Mucosa of rectum (tissue), 2 donors: ENCODE data around the gene ZNF148.

ENCODE experiments used
- H3K27ac ChIP-seq, 2 donors: one replicate each; pipeline ENCODE4 v1.7.0; 2013; ENCODE audit warnings: inconsistent platforms in 2 of 2, low read depth in 2 of 2, low read length in 2 of 2
- H3K27me3 ChIP-seq, 2 donors: one replicate each; pipeline ENCODE4 v1.7.0; 2013; ENCODE audit warnings: low read length in 2 of 2; ENCODE audit not compliant: control insufficient read depth in 2 of 2, insufficient read depth in 2 of 2
- H3K36me3 ChIP-seq, 2 donors: one replicate each; pipeline ENCODE4 v1.7.0; 2013; ENCODE audit warnings: low read length in 2 of 2; ENCODE audit not compliant: control insufficient read depth in 2 of 2, insufficient read depth in 2 of 2
- H3K4me1 ChIP-seq, 2 donors: one replicate each; pipeline ENCODE4 v1.7.0; 2013; ENCODE audit warnings: low read length in 2 of 2, mild to moderate bottlenecking in 1 of 2; ENCODE audit not compliant: control insufficient read depth in 2 of 2, insufficient read depth in 2 of 2
- H3K4me3 ChIP-seq, 2 donors: one replicate each; pipeline ENCODE4 v1.7.0; 2013; ENCODE audit warnings: low read length in 2 of 2
- H3K9ac ChIP-seq, 2 donors: one replicate each; pipeline ENCODE4 v1.7.0; 2013; ENCODE audit warnings: low read length in 2 of 2, low read depth in 1 of 2, mild to moderate bottlenecking in 1 of 2
- H3K9me3 ChIP-seq, 2 donors: one replicate each; pipeline ENCODE4 v1.7.0; 2013; ENCODE audit warnings: low read length in 2 of 2; ENCODE audit not compliant: control insufficient read depth in 2 of 2
- donor health status: healthy.
- donor health status: Normal muscosa, but diverticular disease.

Gene ZNF148

DNA sequence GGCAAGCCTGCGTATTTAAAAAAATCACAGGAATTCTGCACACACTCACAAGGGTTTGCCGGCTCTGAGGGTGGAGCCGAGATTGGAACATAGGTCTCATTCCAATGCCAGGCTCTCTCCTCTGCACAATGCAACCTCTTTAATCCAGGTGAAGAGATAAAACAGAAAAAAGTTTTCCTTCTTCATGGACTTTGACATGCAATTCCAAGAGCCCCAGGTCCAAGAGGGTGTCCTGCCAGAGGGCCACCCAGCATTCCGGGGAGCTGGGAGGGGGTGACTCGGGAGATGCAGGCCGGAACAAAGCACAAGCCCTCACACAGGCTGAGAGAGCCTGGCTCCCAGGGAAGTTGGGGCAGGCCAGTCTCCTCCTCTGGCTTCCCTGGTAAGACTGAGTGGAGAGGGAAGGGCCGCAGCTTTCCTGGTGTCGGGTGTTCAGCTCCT, 155.8 kb downstream of the ZNF148 start:
- H3K27ac ChIP-seq = peak overlapping the region in 1 of 2 donors; percentile 4
- H3K27me3 ChIP-seq = no peaks in the 10 kb centered on the region
- no peak overlapping the region for H3K4me3 ChIP-seq
- H3K9me3 ChIP-seq = no peaks in the 10 kb centered on the region
- H3K9ac ChIP-seq = no peak overlapping the region
- H3K4me1 ChIP-seq = peaks cover 0 to 3% of the 10 kb centered on the region in 2 donors
- no peaks in the 10 kb centered on the region for H3K36me3 ChIP-seq

DNA sequence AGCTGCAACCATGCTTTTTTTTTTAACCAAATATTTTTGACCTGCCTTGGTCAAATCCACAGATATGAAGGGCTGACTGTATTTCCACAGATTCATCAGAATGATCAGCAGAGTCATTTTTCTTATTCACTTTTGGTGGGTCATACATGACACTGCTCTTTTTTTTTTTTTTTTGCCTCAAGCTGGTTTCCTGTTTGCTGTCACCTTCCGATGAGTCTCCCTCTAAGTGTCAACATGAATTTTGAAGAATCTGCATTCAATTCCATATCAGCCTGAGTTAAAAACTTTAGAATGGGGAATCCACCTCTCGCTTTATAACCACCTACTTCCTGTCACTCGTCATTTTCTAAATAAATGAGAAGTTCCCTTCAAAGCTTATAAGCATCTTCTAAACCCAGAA, 160.4 kb downstream of the ZNF148 start:
- Histone ChIP-seq H3K36me3 (no peaks in the 10 kb centered on the region), H3K27me3 (peaks cover 6% of the 10 kb centered on the region in 2 donors), H3K4me1 (peaks cover 3 to 9% of the 10 kb centered on the region in 2 donors), H3K4me3 (no peak overlapping the region), H3K9me3 (no peaks in the 10 kb centered on the region), H3K27ac (no peak overlapping the region), H3K9ac (no peak overlapping the region)

- Histone ChIP-seq H3K4me3 (no peak overlapping the region), H3K9me3 (no peaks in the 10 kb centered on the region), H3K27me3 (peaks cover 6% of the 10 kb centered on the region in 2 donors), H3K9ac (no peak overlapping the region), H3K4me1 (peaks cover 3 to 9% of the 10 kb centered on the region in 2 donors), H3K36me3 (no peaks in the 10 kb centered on the region), H3K27ac (no peak overlapping the region)
Measured at GRCh38 chr3:125213946-125214542, 161.1 kb downstream of the ZNF148 start.

DNA sequence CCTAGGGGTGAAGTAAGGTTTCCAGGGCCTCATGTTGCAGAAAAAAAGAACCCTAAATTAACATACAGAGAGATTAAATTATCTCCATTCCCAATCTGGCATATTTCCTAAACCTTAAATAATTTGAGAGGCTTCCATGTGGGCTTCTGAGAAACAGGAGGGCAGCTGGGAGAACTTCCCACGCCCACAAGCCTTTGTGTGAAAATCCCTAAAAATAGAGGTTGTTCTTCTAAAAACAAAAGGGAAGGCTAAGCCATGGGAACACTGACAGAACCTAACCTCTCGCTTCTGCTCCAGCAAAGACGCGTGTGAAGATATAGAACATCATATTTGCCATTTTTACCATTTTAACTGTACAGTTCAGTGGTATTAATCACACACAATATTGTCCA, 161.8 kb downstream of the ZNF148 start:
- no peak overlapping the region for H3K9ac ChIP-seq

GRCh38 chr3:125212509-125213363, 162.4 kb downstream of the ZNF148 start, which contains the start of gene SLC12A8:
Gene SLC12A8, minus strand, starts transcription at chr3:125212748. Its CDS starts 1,399 bp downstream, at chr3:125211349.
- Histone ChIP-seq H3K36me3 (no peaks in the 10 kb centered on the region), H3K4me1 (peaks cover 3 to 9% of the 10 kb centered on the region in 2 donors), H3K27me3 (peaks cover 6% of the 10 kb centered on the region in 2 donors), H3K27ac (no peak within 1 kb of the TSS), H3K9ac (peak within 1 kb of the TSS; percentile 32 to 68), H3K4me3 (peak within 1 kb of the TSS; percentile 66 to 68), H3K9me3 (no peaks in the 10 kb centered on the region)

More for the DNA sequence above, 161.8 kb downstream of the ZNF148 start:
- H3K36me3 ChIP-seq = no peaks in the 10 kb centered on the region
- H3K27ac ChIP-seq = no peak overlapping the region
- H3K4me1 ChIP-seq = peaks cover 3 to 6% of the 10 kb centered on the region in 2 donors
- H3K4me3 ChIP-seq = no peak overlapping the region
- peaks cover 6% of the 10 kb centered on the region in 2 donors for H3K27me3 ChIP-seq
- H3K9me3 ChIP-seq = no peaks in the 10 kb centered on the region

- Histone ChIP-seq H3K9me3 (no peaks in the 10 kb centered on the region), H3K9ac (peak overlapping the region; percentile 32 to 68), H3K4me1 (peaks cover 3 to 9% of the 10 kb centered on the region in 2 donors), H3K27me3 (peaks cover 6% of the 10 kb centered on the region in 2 donors), H3K36me3 (no peaks in the 10 kb centered on the region), H3K27ac (no peak overlapping the region), H3K4me3 (peak overlapping the region; percentile 66 to 68)
Measured at GRCh38 chr3:125212091-125212508, 163.0 kb downstream of the ZNF148 start.

GRCh38 chr3:125211523-125212090, 163.5 kb downstream of the ZNF148 start:
- H3K27me3 ChIP-seq = peaks cover 6% of the 10 kb centered on the region in 2 donors
- peaks cover 3 to 9% of the 10 kb centered on the region in 2 donors for H3K4me1 ChIP-seq
- no peaks in the 10 kb centered on the region for H3K36me3 ChIP-seq
- no peaks in the 10 kb centered on the region for H3K9me3 ChIP-seq
- peak overlapping the region; percentile 66 to 68 for H3K4me3 ChIP-seq
- no peak overlapping the region for H3K27ac ChIP-seq
- peak overlapping the region in 1 of 2 donors; percentile 68 for H3K9ac ChIP-seq

DNA sequence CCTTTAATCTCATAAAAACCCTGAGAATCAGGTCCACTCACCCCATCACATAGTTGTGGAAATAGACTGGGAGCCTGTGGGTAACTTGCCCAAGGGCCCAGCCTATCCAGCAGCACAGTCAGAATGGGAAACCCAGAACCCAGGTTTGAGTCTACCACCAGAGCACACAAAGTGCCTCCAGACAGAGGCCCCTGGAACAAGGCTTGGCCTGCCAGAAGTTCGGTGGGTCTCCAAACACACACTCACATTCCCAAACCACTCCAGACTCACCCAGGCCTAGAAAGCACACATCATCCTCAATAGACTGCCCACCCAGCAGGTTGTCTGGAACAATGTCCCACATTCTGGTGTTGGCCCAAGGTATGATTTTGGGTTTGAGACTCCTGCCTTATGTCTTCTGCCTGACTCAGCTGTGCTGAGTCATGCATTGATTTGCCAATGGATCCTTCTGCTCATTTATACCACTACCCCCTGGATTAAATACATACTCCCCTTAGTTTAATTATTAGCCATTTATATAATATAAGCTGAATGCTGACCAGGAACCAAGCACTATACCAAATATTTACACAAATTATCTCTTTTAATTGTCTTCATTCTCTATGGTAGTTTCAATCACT, 167.1 kb downstream of the ZNF148 start:
- Histone ChIP-seq H3K27ac (peak overlapping the region in 1 of 2 donors; percentile 13), H3K9me3 (no peaks in the 10 kb centered on the region), H3K36me3 (no peaks in the 10 kb centered on the region), H3K9ac (no peak overlapping the region), H3K27me3 (peaks cover 4% of the 10 kb centered on the region in 2 donors), H3K4me1 (peaks cover 3 to 8% of the 10 kb centered on the region in 2 donors), H3K4me3 (no peak overlapping the region)

DNA sequence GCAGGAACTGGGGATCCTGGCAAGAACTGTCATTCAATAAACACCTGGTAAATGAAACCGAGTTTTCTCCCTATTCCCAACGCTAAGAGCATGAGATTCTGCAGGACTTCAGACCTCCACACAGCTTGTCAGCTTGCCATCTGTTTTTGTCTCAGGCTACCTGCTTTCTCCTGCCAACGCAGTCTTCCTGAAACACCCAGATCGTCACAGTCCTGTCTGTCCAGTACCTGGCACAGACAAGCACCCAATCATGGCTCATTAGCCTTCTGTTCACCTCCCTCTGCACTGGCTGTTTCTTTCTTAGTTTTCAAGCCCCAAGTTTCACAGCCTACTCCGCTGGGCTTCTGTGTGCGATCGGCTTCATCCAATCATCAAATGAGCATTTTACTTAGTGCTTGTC, 167.6 kb downstream of the ZNF148 start:
- H3K27me3 ChIP-seq = no peaks in the 10 kb centered on the region
- no peak overlapping the region for H3K9ac ChIP-seq
- H3K4me1 ChIP-seq = peaks cover 3% of the 10 kb centered on the region in 2 donors
- no peak overlapping the region for H3K4me3 ChIP-seq
- H3K36me3 ChIP-seq = no peaks in the 10 kb centered on the region
- H3K9me3 ChIP-seq = no peaks in the 10 kb centered on the region
- no peak overlapping the region for H3K27ac ChIP-seq
